HL-60 (cell line): ENCODE measurements around the gene TGFA.

ENCODE experiments used
- DNase-seq, 2 experiments: peaks; one replicate each; pipeline ENCODE4 v3.0.0-alpha.2; 2010 to 2020; ENCODE audit warnings: low read depth in 1 of 2, low spot score in 1 of 2
- H3K27ac ChIP-seq: fragments of 250-450 bp; sonication (Bioruptor Pico); replicated peaks from 2 replicates; pipeline ENCODE4 v1.5.1; 2020; ENCODE audit warnings: mild to moderate bottlenecking, moderate library complexity
- H3K27me3 ChIP-seq: fragments of 250-450 bp; sonication (Bioruptor Pico); 2 replicates; pipeline ENCODE4 v1.5.1; 2021; ENCODE audit warnings: mild to moderate bottlenecking, moderate library complexity; ENCODE audit not compliant: insufficient read depth, poor library complexity, severe bottlenecking
- H3K4me3 ChIP-seq: replicated peaks from 2 replicates; pipeline ENCODE4 v1.5.1; 2011; ENCODE audit warnings: mild to moderate bottlenecking, control low read depth, low read length; ENCODE audit not compliant: insufficient read depth
- CTCF ChIP-seq: IDR thresholded peaks from one replicate; pipeline ENCODE4 v1.5.1; 2011; ENCODE audit warnings: low read length, control low read depth, inconsistent platforms; ENCODE audit not compliant: insufficient read depth
- GABPA ChIP-seq: IDR thresholded peaks from 2 replicates; pipeline ENCODE4 v1.6.1; 2012; ENCODE audit warnings: low read depth
- POLR2AphosphoS5 ChIP-seq: IDR thresholded peaks from 2 replicates; pipeline ENCODE4 v1.6.1; 2012; ENCODE audit warnings: low read depth
- REST ChIP-seq: IDR thresholded peaks from 2 replicates; pipeline ENCODE4 v1.6.1; 2012; ENCODE audit warnings: low read depth; ENCODE audit not compliant: insufficient replicate concordance
- SPI1 ChIP-seq: IDR thresholded peaks from 2 replicates; pipeline ENCODE4 v1.6.1; 2012; ENCODE audit warnings: low read depth, mild to moderate bottlenecking, borderline replicate concordance

TGFA gene

GRCh38 chr2:70532244-70532935 is 21.2 kb downstream of the TGFA start:
- TF ChIP-seq GABPA: no peak
- no peak for TF ChIP-seq REST
- TF ChIP-seq POLR2AphosphoS5: no peak
- no peak for TF ChIP-seq CTCF
- TF ChIP-seq SPI1: no peak
- Histone ChIP-seq H3K4me3 (no peak overlapping the region), H3K27ac (no peak overlapping the region), H3K27me3 (no peaks in the 10 kb centered on the region)
- no peak for DNase-seq

GRCh38 chr2:70531419-70532086 is 22.1 kb downstream of the TGFA start:
- Histone ChIP-seq H3K27me3 (no peaks in the 10 kb centered on the region), H3K4me3 (no peak overlapping the region), H3K27ac (no peak overlapping the region)
- TF ChIP-seq POLR2AphosphoS5 (no peak), SPI1 (0 out of 2 replicates have a peak, but pooled peaks have one; percentile 33), CTCF (no peak), REST (no peak), GABPA (no peak)
- DNase-seq: no peak

- no peak for TF ChIP-seq CTCF
- no peak for TF ChIP-seq GABPA
- no peak for TF ChIP-seq REST
- no peak for TF ChIP-seq SPI1
- Histone ChIP-seq H3K4me3 (no peak overlapping the region), H3K27me3 (no peaks in the 10 kb centered on the region), H3K27ac (no peak overlapping the region)
- no peak for DNase-seq
These were observed 24.0 kb downstream of the TGFA start for GRCh38 chr2:70529610-70530009.
